KMS-11 (cell line): ENCODE data around the gene CLHC1.

Experiments
- H2AFZ ChIP-seq: fragments of 200-600 bp; sonication (generic); 2 replicates; pipeline ENCODE4 v1.6.1; 2016; ENCODE audit warnings: antibody characterized with exemption, mixed run types, low read depth
- H3K27ac ChIP-seq: fragments of 200-600 bp; sonication (generic); 2 replicates; pipeline ENCODE4 v1.6.1; 2016; ENCODE audit warnings: mild to moderate bottlenecking, mixed run types
- H3K27me3 ChIP-seq: fragments of 200-600 bp; sonication (generic); 2 replicates; pipeline ENCODE4 v1.6.1; 2017; ENCODE audit warnings: mild to moderate bottlenecking, low read depth, mixed run types, moderate library complexity; ENCODE audit not compliant: insufficient read depth
- H3K36me3 ChIP-seq: fragments of 200-600 bp; sonication (generic); 2 replicates; pipeline ENCODE4 v1.6.1; 2017; ENCODE audit warnings: mild to moderate bottlenecking, mixed run types; ENCODE audit not compliant: insufficient read depth
- H3K4me1 ChIP-seq: fragments of 200-600 bp; sonication (generic); 2 replicates; pipeline ENCODE4 v1.6.1; 2016; ENCODE audit warnings: mild to moderate bottlenecking, low read depth, mixed run types; ENCODE audit not compliant: poor library complexity, severe bottlenecking
- H3K4me2 ChIP-seq: fragments of 200-600 bp; sonication (generic); 2 replicates; pipeline ENCODE4 v1.7.0; 2016; ENCODE audit warnings: mild to moderate bottlenecking, mixed run types
- H3K4me3 ChIP-seq: fragments of 200-600 bp; sonication (generic); IDR thresholded peaks from 2 replicates; pipeline ENCODE4 v1.6.1; 2017; ENCODE audit warnings: low read depth, low read length, mixed read lengths; ENCODE audit not compliant: insufficient read depth
- H3K79me2 ChIP-seq: fragments of 200-600 bp; sonication (generic); 2 replicates; pipeline ENCODE4 v1.6.1; 2016; ENCODE audit warnings: low read depth, mixed run types; ENCODE audit not compliant: insufficient read depth
- H3K9ac ChIP-seq: fragments of 200-600 bp; sonication (generic); 2 replicates; pipeline ENCODE4 v1.6.1; 2016; ENCODE audit warnings: mild to moderate bottlenecking, mixed run types
- H4K20me1 ChIP-seq: fragments of 200-600 bp; sonication (generic); 2 replicates; pipeline ENCODE4 v1.6.1; 2016; ENCODE audit warnings: mild to moderate bottlenecking, mixed run types; ENCODE audit not compliant: insufficient read depth
- TF ChIP-seq, protein P1 (sequence below): fragments of 200-600 bp; sonication (generic); conservative IDR thresholded peaks from 2 replicates; pipeline ENCODE4 v1.6.1; 2017; ENCODE audit warnings: low read depth, mild to moderate bottlenecking, antibody characterized with exemption, low read length, moderate library complexity, mixed read lengths

Gene CLHC1

GRCh38 chr2:55140316-55141219 lies 91.5 kb downstream of the CLHC1 start:
- no peaks in the 10 kb centered on the region for H3K79me2 ChIP-seq
- no peak overlapping the region for H3K27ac ChIP-seq
- no peaks in the 10 kb centered on the region for H4K20me1 ChIP-seq
- no peak overlapping the region for H3K4me2 ChIP-seq
- no peaks in the 10 kb centered on the region for H3K27me3 ChIP-seq
- no peak overlapping the region for H3K4me3 ChIP-seq
- no peak overlapping the region for H2AFZ ChIP-seq
- H3K36me3 ChIP-seq = no peaks in the 10 kb centered on the region
- H3K9ac ChIP-seq = no peak overlapping the region
- no peaks in the 10 kb centered on the region for H3K4me1 ChIP-seq
- TF ChIP-seq, protein P1, sequence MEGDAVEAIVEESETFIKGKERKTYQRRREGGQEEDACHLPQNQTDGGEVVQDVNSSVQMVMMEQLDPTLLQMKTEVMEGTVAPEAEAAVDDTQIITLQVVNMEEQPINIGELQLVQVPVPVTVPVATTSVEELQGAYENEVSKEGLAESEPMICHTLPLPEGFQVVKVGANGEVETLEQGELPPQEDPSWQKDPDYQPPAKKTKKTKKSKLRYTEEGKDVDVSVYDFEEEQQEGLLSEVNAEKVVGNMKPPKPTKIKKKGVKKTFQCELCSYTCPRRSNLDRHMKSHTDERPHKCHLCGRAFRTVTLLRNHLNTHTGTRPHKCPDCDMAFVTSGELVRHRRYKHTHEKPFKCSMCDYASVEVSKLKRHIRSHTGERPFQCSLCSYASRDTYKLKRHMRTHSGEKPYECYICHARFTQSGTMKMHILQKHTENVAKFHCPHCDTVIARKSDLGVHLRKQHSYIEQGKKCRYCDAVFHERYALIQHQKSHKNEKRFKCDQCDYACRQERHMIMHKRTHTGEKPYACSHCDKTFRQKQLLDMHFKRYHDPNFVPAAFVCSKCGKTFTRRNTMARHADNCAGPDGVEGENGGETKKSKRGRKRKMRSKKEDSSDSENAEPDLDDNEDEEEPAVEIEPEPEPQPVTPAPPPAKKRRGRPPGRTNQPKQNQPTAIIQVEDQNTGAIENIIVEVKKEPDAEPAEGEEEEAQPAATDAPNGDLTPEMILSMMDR = no peak

GRCh38 chr2:55139305-55139704 lies 92.8 kb downstream of the CLHC1 start:
- H3K9ac ChIP-seq = no peak overlapping the region
- no peaks in the 10 kb centered on the region for H3K27me3 ChIP-seq
- H3K4me3 ChIP-seq = no peak overlapping the region
- peaks cover 1% of the 10 kb centered on the region for H3K4me1 ChIP-seq
- no peaks in the 10 kb centered on the region for H4K20me1 ChIP-seq
- no peak overlapping the region for H3K27ac ChIP-seq
- no peaks in the 10 kb centered on the region for H3K36me3 ChIP-seq
- no peaks in the 10 kb centered on the region for H3K79me2 ChIP-seq
- no peak overlapping the region for H3K4me2 ChIP-seq
- TF ChIP-seq, protein P1 = no peak
- H2AFZ ChIP-seq = no peak overlapping the region

- H3K4me3 ChIP-seq = no peak overlapping the region
- no peaks in the 10 kb centered on the region for H3K79me2 ChIP-seq
- H3K36me3 ChIP-seq = no peaks in the 10 kb centered on the region
- peaks cover 6% of the 10 kb centered on the region for H3K4me1 ChIP-seq
- H3K4me2 ChIP-seq = no peak overlapping the region
- H3K27me3 ChIP-seq = no peaks in the 10 kb centered on the region
- H2AFZ ChIP-seq = no peak overlapping the region
- TF ChIP-seq, protein P1 = no peak
- H3K9ac ChIP-seq = no peak overlapping the region
- no peak overlapping the region for H3K27ac ChIP-seq
- H4K20me1 ChIP-seq = no peaks in the 10 kb centered on the region
These were observed 93.2 kb downstream of the CLHC1 start for GRCh38 chr2:55138882-55139229.

DNA sequence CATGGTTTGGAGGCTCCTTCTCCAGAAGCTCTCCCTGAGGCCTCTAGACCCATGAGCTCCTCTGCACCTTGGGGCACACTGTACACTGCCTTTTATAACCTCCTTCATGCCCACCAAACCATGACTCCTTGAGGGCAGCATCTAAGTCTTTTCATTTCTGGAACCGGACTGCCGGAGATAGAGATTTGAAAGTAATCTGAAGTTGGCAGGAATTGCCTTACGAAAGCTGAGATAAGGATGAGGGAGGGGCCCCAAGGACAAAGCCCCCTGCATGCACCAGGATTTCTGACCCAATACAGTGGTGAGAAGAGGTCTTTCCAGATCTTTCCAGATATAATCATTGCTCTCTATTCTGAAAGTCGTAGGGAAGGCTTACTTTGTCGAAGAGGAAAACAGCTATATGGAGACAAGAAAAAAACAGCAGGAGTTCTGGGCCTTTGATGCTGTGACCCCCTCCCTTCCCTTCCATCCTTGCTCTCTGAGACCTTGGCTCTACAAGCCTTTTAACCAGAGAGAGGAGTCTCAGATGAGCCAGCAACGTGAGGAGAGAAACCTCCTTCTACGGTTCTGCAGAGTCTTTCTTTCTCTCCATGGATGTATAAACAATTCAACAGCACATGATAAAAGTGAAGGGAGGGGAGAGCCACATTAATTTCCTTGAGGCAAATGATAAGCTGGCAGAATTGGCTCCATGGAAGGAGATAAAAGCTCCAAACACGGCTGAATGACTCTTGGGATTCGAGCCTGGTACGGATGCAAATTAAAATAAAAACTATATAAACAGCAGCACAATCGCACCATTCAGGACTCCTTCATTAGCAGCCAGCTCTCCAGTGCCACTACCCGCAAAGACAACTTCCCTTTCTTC lies 93.8 kb downstream of the CLHC1 start:
- Histone ChIP-seq H3K27me3 (no peaks in the 10 kb centered on the region), H3K9ac (no peak overlapping the region), H3K36me3 (no peaks in the 10 kb centered on the region), H3K79me2 (no peaks in the 10 kb centered on the region), H3K4me3 (no peak overlapping the region), H4K20me1 (no peaks in the 10 kb centered on the region), H3K27ac (no peak overlapping the region), H3K4me2 (no peak overlapping the region), H3K4me1 (peaks cover 12% of the 10 kb centered on the region), H2AFZ (no peak overlapping the region)
- TF ChIP-seq, protein P1 = no peak
